ENCODE data around the gene TMEM9.

The TMEM9 gene

DNA sequence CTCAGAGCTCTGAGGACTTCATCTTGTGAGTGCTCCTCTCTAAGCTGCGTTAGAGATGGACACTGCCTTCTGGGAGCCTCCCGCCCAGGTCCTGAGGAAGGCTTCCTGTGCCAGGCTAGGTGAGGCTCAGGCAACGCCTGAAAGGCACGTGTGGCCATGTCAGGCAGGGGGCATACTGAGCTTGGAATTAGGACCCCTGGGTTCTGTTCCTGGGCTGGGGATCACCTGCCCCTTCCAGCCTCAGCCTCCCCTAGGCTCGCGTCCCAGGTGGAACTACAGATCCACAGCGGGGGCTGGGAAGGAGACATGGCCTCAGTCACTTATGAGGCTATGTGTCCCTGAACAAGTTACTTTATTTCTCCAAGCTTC, 17.3 kb downstream of the TMEM9 start:
- TF ChIP-seq GATA1 (IDR thresholded peaks at IDR 0.05; ENCODE audit: low read depth, low read length) (no peak), POLR2A (IDR thresholded peaks at IDR 0.05; ENCODE audit: low read length) (no peak)
- DNase-seq: no peak

DNA sequence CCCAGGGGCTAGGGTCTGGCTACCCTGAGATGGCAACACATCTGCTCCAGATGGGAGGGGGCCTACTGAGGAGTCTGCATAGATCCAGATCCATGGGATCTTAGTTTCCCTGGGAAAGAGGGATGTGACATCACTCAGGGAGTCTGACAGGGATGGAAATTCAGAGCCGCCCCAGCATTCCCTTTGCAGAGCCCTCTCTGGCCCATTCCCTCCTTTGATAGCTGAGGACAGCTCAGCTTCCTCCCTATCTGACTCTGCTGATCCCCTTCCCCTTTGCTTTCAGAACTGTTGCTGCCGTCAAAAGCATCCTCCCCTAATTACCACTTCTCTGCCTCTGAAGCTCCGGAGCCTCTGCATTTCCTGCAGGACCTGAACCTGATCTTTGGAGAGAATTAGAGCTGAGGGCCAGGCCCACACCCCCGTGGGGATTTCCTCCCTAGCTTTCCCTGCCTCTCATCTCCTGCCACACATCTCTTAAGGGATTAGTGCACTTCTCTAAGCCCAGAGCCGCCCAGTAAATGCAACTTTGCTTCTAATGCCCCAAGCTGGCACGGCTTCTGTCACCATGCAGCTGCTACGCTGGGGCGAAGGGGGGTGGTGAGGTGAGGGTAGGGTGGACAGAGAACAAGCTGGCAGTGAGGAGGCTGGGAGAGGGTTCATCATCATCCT, 17.8 kb downstream of the TMEM9 start:
- TF ChIP-seq GATA1 (IDR thresholded peaks at IDR 0.05; ENCODE audit: low read depth, low read length) (no peak), POLR2A (IDR thresholded peaks at IDR 0.05; ENCODE audit: low read length) (no peak)
- DNase-seq: no peak

- TF ChIP-seq GATA1 (IDR thresholded peaks at IDR 0.05; ENCODE audit: low read depth, low read length) (no peak), POLR2A (IDR thresholded peaks at IDR 0.05; ENCODE audit: low read length) (no peak)
- no peak for DNase-seq
Measured at GRCh38 chr1:201134405-201134804, 19.9 kb downstream of the TMEM9 start.

DNA sequence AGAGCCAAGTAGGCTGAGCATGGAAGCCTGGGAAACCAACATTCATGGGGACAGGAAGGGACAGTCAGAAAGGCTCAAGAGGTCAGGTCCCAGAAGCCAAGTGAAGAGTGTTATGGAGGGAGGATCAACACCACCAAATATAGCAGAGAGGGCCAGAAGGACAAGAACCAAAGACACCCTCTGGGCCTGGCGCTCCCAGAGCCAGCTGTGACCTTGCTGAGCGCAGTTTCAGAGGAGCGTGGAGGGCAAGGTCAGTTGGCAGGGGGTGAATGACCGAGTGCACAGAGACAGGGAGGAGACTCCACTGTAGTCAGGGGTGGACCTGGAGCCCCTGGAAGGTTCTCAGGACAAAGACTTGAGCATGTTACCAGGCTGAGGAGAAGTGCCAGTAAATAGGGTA, 22.9 kb downstream of the TMEM9 start:
- TF ChIP-seq GATA1 (IDR thresholded peaks at IDR 0.05; ENCODE audit: low read depth, low read length) (no peak), POLR2A (IDR thresholded peaks at IDR 0.05; ENCODE audit: low read length) (no peak)
- no peak for DNase-seq

- TF ChIP-seq POLR2A (IDR thresholded peaks at IDR 0.05; ENCODE audit: low read length): no peak
- TF ChIP-seq GATA1 (IDR thresholded peaks at IDR 0.05; ENCODE audit: low read depth, low read length): no peak
- no peak for DNase-seq
Measured at GRCh38 chr1:201128962-201129361, 25.3 kb downstream of the TMEM9 start.

DNA sequence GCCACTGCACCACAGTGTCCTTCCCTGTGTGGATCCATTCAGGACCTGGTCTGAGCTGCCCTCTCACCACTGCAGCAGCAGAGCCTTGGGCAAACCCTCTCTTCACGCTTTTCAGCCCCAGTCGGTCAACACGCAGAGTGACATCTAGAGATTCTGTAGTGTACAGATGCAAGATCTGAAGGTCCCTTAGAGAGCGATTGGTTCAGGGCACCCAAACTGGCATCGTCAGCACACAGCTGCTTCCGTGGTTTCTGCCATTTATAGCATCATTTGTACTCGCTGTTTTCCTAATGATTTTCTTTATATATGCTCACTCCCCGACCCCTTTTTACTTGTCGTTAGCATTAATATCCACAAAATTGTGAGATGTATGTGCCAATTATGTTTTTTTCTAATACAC, 25.8 kb downstream of the TMEM9 start:
- no peak for TF ChIP-seq POLR2A (IDR thresholded peaks at IDR 0.05; ENCODE audit: low read length)
- DNase-seq: no peak

GRCh38 chr1:201127755-201128455, 26.4 kb downstream of the TMEM9 start:
- no peak for DNase-seq
- TF ChIP-seq GATA1 (IDR thresholded peaks at IDR 0.05; ENCODE audit: low read depth, low read length) (no peak), POLR2A (IDR thresholded peaks at IDR 0.05; ENCODE audit: low read length) (no peak)

GRCh38 chr1:201126832-201127754, 27.2 kb downstream of the TMEM9 start, which contains the start of gene ASCL5:
ASCL5 (minus strand) TSS chr1:201127184; CDS start chr1:201115372, 11,812 bp downstream.
- TF ChIP-seq POLR2A (IDR thresholded peaks at IDR 0.05; ENCODE audit: low read length) (no peak), GATA1 (IDR thresholded peaks at IDR 0.05; ENCODE audit: low read depth, low read length) (no peak)

GRCh38 chr1:201126463-201126831, 27.8 kb downstream of the TMEM9 start:
- DNase-seq: no peak
- no peak for TF ChIP-seq POLR2A (IDR thresholded peaks at IDR 0.05; ENCODE audit: low read length)
- no peak for TF ChIP-seq GATA1 (IDR thresholded peaks at IDR 0.05; ENCODE audit: low read depth, low read length)

More at GRCh38 chr1:201126832-201127754, 27.2 kb downstream of the TMEM9 start, which contains the start of gene ASCL5:
- no peak for DNase-seq

GRCh38 chr1:201125800-201126199, 28.5 kb downstream of the TMEM9 start:
- no peak for DNase-seq
- TF ChIP-seq GATA1 (IDR thresholded peaks at IDR 0.05; ENCODE audit: low read depth, low read length) (no peak), POLR2A (IDR thresholded peaks at IDR 0.05; ENCODE audit: low read length) (no peak)

GRCh38 chr1:201125019-201125418, 29.3 kb downstream of the TMEM9 start:
- no peak for DNase-seq
- TF ChIP-seq GATA1 (IDR thresholded peaks at IDR 0.05; ENCODE audit: low read depth, low read length): no peak
- TF ChIP-seq POLR2A (IDR thresholded peaks at IDR 0.05; ENCODE audit: low read length): no peak

DNA sequence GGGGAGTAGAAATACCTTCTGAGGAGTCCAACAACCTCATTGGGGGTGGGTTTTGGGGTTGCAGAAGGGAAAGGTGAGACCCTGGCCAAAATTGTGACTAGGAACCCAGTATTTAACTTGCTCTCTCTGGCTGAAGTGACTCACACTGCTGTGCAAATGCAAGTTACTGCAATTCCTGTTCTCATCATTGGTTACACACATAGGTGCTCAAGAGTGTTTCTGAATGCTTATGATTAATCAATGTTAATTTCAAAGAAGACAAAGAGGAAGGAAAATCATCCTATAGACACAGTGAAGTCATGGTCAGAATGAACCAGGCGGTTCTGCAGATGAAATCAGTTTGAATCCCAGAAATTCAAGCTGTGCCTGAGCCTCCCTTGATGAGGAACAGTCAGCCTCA, 30.4 kb downstream of the TMEM9 start:
- no peak for DNase-seq
- TF ChIP-seq GATA1 (IDR thresholded peaks at IDR 0.05; ENCODE audit: low read depth, low read length) (no peak), POLR2A (IDR thresholded peaks at IDR 0.05; ENCODE audit: low read length) (no peak)

DNA sequence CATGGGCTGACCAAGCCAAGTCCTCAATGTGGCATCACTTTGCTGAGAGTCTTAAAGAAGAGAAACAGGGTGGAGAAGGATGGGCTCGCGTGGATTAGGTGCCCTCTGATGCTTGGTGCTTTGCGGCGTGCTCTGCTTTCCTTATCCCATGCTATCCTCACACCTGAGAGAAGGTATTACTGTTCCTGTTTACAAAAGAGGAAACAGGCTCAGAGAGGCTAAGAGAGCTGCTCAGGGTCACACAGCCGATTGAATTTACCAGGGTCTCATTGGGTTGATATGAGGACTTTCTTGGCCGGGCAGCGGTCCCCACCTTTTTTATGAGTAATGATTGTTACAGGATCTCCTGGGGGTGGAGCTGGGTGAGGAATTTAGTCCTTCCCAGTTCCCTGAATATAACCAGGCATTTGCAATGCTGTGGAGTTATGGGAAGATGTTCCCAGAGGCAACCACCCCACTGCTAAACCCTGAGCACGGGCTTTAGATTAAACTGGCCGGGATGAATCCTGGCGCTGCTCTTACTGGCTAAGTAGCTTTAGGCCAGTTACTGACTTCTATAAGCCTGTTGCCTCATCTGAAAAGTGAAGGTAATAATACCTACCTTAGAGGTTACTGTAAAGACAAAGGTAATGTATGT, 31.8 kb downstream of the TMEM9 start:
- no peak for TF ChIP-seq POLR2A (IDR thresholded peaks at IDR 0.05; ENCODE audit: low read length)
- no peak for TF ChIP-seq GATA1 (IDR thresholded peaks at IDR 0.05; ENCODE audit: low read depth, low read length)
- DNase-seq: no peak
